HepG2 (cell line): ENCODE results near the gene TTLL13. TPM values are rescaled to one million over a fixed set of nuclear protein-coding genes. Genes with fewer than 3 reads are reported as not detected.

ENCODE experiments used
- ASH2L ChIP-seq: fragments of 300-600, 200-600 bp; sonication (generic); IDR thresholded peaks from 2 replicates; pipeline ENCODE4 v1.7.0; 2017; ENCODE audit warnings: low read depth, mild to moderate bottlenecking, moderate library complexity, mixed read lengths, low read length; ENCODE audit not compliant: insufficient read length
- CTCF ChIP-seq: sonication (generic); formaldehyde crosslinking; IDR thresholded peaks from 2 replicates; pipeline ENCODE4 v1.5.0; 2020; ENCODE audit warnings: mild to moderate bottlenecking, missing genetic modification reagents, moderate library complexity
- DR1 ChIP-seq: sonication (generic); formaldehyde crosslinking; IDR thresholded peaks from 2 replicates; pipeline ENCODE4 v1.8.0; 2021; ENCODE audit warnings: mild to moderate bottlenecking, missing genetic modification reagents, inconsistent platforms
- DRAP1 ChIP-seq: IDR thresholded peaks from 2 replicates; pipeline ENCODE4 v1.6.1; 2016; ENCODE audit warnings: missing genetic modification reagents, missing compliant biosample characterization
- NR2F1 ChIP-seq, 2 experiments: fragments of 450-650 bp in 1 of 2; formaldehyde crosslinking in 1 of 2; IDR thresholded peaks; 2 replicates each; pipeline versions ENCODE4 v1.5.0 to v1.6.1; 2016 to 2020; ENCODE audit warnings: mild to moderate bottlenecking in 1 of 2, missing compliant biosample characterization in 1 of 2, missing genetic modification reagents in 1 of 2, moderate library complexity in 1 of 2
- PCBP1 ChIP-seq: fragments of 200-400 bp; formaldehyde crosslinking; IDR thresholded peaks from 2 replicates; pipeline ENCODE4 v1.6.1; 2017; ENCODE audit warnings: mild to moderate bottlenecking, low read depth, low read length, borderline replicate concordance
- STAG1 ChIP-seq: sonication (generic); formaldehyde crosslinking; IDR thresholded peaks from 2 replicates; pipeline ENCODE4 v1.4.0; 2020; ENCODE audit warnings: missing genetic modification reagents
- WIZ ChIP-seq: sonication (generic); formaldehyde crosslinking; IDR thresholded peaks from 2 replicates; pipeline ENCODE4 v1.5.1; 2020; ENCODE audit warnings: mild to moderate bottlenecking, missing genetic modification reagents
- ZFP91 ChIP-seq: sonication (generic); formaldehyde crosslinking; IDR thresholded peaks from 2 replicates; pipeline ENCODE4 v1.9.0; 2022; ENCODE audit warnings: missing genetic modification reagents, mild to moderate bottlenecking, borderline replicate concordance
- ZNF367 ChIP-seq: sonication (generic); formaldehyde crosslinking; IDR thresholded peaks from 2 replicates; pipeline ENCODE4 v1.4.0; 2020; ENCODE audit warnings: missing genetic modification reagents, borderline replicate concordance
- ZNF770 ChIP-seq: sonication (generic); formaldehyde crosslinking; IDR thresholded peaks from 2 replicates; pipeline ENCODE4 v1.5.0; 2020; ENCODE audit warnings: mild to moderate bottlenecking, missing genetic modification reagents
- ZNF772 ChIP-seq: sonication (generic); formaldehyde crosslinking; IDR thresholded peaks from 2 replicates; pipeline ENCODE4 v1.5.0; 2020; ENCODE audit warnings: mild to moderate bottlenecking, missing genetic modification reagents
- ZSCAN9 ChIP-seq: IDR thresholded peaks from 2 replicates; pipeline ENCODE4 v1.6.1; 2016; ENCODE audit warnings: borderline replicate concordance
- polyA plus RNA-seq, 8 experiments: library from polyadenylated mRNA; depleted of rRNA in 3 of 8; stranded (reverse) in 7 of 8; unstranded in 1 of 8; fragments of >200 nt; fragmentation: Illumina TruSeq in 4 of 8; extraction: Trizol in 4 of 8; gene quantifications; 2 replicates each; pipeline versions ENCODE4 v1.2.1 to v1.2.3, GENCODE V29; 2011 to 2016; ENCODE audit warnings: low read depth in 4 of 8, missing spikeins in 1 of 8, mixed read lengths in 1 of 8; ENCODE audit not compliant: insufficient read depth in 1 of 8
- total RNA-seq, 5 experiments: library from RNA; depleted of rRNA; stranded (reverse); fragments of >200 nt; fragmentation: Illumina TruSeq; extraction: Trizol; gene quantifications; 2 replicates each; pipeline ENCODE4 v1.2.3, GENCODE V29; 2016; ENCODE audit warnings: low read depth in 1 of 5

Gene TTLL13
- total and polyA plus RNA-seq, 2 of the 13 experiments (the other 11 are each of a cell fraction or from before 2014, with no cell fraction given) = 0.07 to 0.29 TPM

- peak; percentile 86 for TF ChIP-seq CTCF
- 0 out of 2 replicates have a peak, but pooled peaks have one; percentile 23 for TF ChIP-seq DRAP1 (CRISPR knock-in tag)
- TF ChIP-seq PCBP1 = no peak
- TF ChIP-seq ZNF367 (CRISPR knock-in tag) = no peak
- TF ChIP-seq ZNF772 (CRISPR knock-in tag) = no peak; the same call in 1 of the 2 replicates
- TF ChIP-seq NR2F1 (CRISPR knock-in tag; IDR thresholded peaks at IDR 0.05) = 0 out of 4 replicates have a peak, but pooled peaks of 1 of the 2 experiments have one; percentile 44
- TF ChIP-seq ZNF770 (CRISPR knock-in tag) = peak; percentile 48; the same call in 1 of the 2 replicates
- TF ChIP-seq ZFP91 = no peak
- no peak for TF ChIP-seq DR1 (CRISPR knock-in tag)
- TF ChIP-seq WIZ (CRISPR knock-in tag) = no peak
- TF ChIP-seq STAG1 = peak; percentile 78
- peak; percentile 13 for TF ChIP-seq ASH2L
- TF ChIP-seq ZSCAN9 (CRISPR knock-in tag) = peak; percentile 65; the same call in 1 of the 2 replicates
Measured at GRCh38 chr15:90232941-90233386, 16.4 kb upstream of the TTLL13 start (continued).
